Activated T-cell treated with anti-CD3 and anti-CD28 coated beads, Interleukin-2, amount 50 U/mL, for 48 hours (primary cell): ENCODE measurements around the gene ZBTB40.

Source experiments
- DNase-seq, 2 experiments: peaks; one replicate each; pipeline ENCODE4 v3.0.0-alpha.2; 2020

The ZBTB40 gene

DNA sequence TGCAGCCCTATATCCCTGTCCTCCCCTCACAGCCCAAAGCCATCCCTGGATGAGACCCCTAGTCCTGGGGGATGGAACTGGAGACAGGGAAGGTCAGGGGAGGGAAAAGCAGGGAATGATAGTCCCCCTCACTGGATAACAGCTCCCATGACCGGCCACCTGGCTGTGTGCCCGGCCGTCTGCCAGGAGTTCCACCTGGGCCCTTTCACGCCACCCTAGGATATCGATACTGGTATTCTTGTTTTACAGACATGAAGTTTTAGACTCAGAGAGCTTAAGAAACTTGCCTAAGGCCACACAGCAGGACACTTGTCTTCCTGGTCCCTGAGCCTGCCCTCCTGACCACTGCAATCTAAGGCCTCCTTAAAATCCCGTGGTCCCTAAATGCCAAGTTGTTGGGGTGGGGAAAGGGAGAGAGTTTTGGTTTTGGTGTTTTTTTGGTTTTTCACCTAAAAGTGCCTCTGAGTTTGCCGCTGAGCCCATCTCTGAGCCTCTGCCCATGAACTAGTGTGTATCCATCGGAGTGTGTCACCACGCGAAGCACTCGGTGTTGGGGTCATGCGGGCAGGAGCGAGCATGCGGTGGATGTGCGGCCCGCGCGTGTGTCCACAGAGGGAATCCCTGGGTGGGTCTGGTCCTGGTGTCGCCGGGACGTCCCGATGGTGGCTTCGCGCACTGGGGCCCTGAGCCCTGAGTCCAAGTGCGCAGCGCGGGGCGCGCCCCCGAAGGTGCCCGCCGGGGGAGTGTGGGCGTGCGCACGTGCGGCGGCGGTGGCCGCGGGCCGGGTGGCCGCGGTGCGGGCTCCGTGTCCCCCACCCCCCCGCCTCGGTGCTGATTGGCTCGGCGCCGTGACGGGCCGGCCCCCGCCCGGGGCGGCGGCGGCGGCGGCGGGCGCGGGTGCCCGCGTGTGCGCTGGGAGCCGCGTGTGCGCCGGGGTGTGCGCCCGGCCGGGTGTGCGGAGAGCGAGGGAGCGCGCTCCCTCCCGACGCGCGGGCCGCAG lies 111.2 kb downstream of the ZBTB40 start, which contains the start of gene EPHA8:
EPHA8 (plus strand) TSS at position 906 of the 1,000 bp plus-strand sequence. CDS start 147 bp downstream, outside the sequence.
- no peak for DNase-seq

- no peak for DNase-seq
Observed at GRCh38 chr1:22563671-22564602, 112.3 kb downstream of the ZBTB40 start.

DNA sequence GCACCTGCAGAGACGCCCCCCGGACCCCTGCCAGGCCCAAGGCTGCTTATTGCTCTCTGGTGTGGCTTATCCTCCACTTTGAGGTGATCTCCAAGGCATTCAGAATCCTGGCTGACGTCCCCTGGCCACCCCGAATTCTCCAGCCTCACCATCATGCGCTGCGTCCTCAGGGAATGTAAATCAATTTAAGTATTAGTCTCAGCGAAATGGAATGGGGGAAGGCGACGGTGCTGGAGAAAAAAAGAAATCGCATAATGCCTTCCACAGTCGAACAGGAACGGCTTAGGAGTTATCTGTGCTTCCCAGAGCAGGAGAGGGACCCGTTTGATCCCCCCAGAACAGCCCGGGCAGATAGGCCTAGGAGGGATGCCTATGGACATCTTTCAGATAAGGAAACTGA lies 114.5 kb downstream of the ZBTB40 start:
- DNase-seq, result no peak

DNA sequence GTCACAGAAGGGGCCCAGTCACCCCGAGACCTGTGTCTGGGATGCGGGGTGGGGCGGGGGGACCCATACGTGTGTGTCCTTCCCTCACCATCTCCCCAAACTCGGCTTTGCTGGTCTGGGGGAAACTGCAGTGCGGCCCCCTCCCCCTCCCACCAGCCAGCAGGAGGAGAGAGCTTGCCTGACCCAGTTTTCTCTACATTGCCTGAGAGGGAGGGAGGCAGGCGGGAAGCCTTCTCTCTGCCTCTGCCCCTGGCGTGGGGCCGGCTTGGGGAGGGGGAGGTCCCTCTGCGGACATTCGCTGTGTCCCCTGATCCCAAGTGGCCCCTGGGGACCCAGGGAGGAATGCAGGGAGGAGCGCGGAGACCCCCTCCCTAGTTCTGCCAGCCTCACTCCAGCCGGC lies 115.5 kb downstream of the ZBTB40 start:
- DNase-seq, result no peak

- no peak for DNase-seq
Observed at GRCh38 chr1:22567994-22568393, 116.3 kb downstream of the ZBTB40 start.

- no peak for DNase-seq
Observed at GRCh38 chr1:22569269-22569668, 117.6 kb downstream of the ZBTB40 start.

DNA sequence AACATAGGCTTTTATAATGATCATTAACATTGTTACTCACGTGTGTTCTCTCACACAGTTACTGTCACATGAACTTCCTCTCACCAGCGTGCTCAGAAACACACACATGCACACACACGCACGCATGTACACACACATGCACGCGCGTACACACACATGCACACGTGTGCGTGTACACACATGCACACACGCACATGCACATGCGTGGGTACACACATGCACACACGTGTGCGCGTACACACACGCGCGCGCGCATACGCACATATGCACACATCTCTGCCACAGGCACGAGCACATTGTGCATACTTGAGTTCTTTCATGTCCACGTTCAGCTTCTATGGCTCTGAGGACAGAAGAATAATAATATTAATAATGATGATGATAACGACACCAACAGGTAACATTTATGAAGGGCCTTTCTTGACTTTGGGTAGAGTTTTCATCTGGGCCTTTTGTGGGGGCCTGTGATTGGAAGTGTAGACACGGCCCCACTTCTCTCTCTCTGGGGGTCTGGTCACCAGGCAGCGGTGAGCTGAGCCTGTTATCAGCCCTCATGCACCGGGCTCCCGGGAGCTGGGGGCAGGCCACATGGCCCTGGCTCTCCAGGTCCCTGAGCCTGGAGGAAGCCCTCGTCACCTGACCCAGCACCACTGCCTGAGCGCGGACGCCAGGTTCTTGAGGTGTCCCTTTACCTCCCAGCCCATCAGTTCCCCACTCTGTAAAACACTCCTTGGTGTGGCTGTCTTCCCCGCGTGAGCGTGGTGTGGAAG lies 118.7 kb downstream of the ZBTB40 start:
- no peak for DNase-seq

DNA sequence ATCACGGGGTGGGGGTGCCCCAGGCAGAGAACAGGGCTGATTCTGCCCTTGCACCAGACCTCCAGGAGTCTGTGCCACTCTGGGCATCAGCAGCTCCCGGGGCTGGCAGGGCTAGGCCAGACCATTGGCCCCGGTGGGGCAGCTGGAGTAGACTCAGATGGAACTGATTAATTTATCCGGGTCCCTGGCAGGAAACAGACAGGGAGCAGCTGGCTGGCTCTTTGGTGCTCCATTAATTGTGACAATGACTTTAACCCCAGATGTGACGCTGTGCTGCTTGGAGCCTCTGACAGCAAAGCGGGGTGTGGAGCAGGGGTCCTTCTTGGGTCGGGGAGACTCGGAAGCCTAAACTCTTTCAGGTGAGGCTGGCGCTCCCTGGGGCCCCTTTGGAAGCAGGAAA lies 121.2 kb downstream of the ZBTB40 start:
- DNase-seq, result no peak

DNA sequence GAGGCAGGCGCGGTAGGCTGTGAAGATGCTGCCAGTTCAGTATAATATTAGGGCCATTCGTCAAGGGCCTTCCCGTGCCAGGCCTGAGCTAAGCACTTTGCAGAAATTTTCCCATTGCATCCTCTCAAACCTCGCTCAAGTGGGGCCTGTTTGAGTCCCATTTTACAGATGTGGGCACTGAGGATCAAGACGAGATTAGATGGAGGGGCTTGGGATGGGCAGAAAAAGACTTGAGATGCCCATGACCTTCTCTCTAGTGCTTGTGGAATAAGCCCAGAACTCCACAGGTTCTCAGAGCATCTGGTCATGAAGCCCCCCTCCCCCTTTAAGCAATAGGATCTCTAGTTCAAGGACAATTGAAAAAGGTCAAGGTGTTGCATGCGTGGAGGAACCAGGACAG lies 121.6 kb downstream of the ZBTB40 start:
- DNase-seq, result no peak

DNA sequence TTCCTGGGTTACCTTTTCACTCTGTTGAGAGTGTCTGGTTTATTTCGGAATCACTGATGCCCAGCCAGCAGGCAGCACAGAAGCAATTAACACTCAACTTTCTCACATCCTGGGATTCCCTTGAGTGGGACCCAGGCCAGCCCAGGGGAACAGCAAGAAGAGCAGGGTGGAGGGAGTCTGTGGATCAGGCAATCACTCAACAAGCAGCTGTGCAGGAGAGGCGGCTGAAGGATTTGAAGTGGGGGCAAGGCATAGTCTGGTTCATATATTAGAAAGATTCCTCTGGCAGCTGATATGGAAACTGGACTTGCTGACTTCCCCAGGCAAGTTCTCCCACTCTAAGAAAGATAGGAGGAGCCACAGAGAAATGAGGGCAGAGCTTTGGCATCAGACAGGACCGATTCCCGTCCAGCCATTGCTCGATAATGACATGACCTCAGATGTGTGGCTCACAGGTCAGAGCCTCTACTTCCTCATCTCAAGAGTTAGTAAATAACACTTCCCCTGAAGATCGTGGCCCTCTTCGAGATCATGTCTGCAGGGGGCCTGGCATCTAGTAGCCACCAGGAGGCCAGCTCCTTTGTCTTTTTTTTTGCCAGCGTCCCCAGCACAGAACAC lies 124.0 kb downstream of the ZBTB40 start:
- no peak for DNase-seq

GRCh38 chr1:22576150-22576544 lies 124.5 kb downstream of the ZBTB40 start:
- DNase-seq, result no peak

DNA sequence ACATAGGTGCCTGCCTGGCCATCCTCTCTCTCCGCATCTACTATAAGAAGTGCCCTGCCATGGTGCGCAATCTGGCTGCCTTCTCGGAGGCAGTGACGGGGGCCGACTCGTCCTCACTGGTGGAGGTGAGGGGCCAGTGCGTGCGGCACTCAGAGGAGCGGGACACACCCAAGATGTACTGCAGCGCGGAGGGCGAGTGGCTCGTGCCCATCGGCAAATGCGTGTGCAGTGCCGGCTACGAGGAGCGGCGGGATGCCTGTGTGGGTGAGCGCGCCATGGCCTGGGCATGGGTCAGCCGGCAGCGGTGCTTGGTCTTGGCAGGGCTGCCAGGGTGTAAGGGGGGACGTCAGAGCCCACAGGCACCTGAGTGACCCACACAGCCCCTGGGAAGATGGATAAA lies 125.0 kb downstream of the ZBTB40 start:
- no peak for DNase-seq

GRCh38 chr1:22578732-22579361 lies 127.2 kb downstream of the ZBTB40 start:
- no peak for DNase-seq

- DNase-seq, result no peak
Observed at GRCh38 chr1:22579541-22580155, 128.0 kb downstream of the ZBTB40 start.
